Measurements from ENCODE around the gene PLEKHM3. TPM values are rescaled to one million over a fixed set of nuclear protein-coding genes. Genes with fewer than 3 reads are reported as not detected.

The PLEKHM3 gene
- total and polyA plus RNA-seq, 2 donors (not counting 3 experiments of a cell fraction or from before 2014, with no cell fraction given): 3.1 to 9.1 TPM

GRCh38 chr2:207876842-207877535 lies 148.3 kb downstream of the PLEKHM3 start:
- H3K4me1 ChIP-seq (ENCODE audit: control insufficient read depth, extremely low read depth, insufficient read depth, low read length): peaks cover 4% of the 10 kb centered on the region
- dilution Hi-C loops (cut with MboI; ENCODE audit: extremely low pct_ligation_motif_present, low sequenced_read_pairs): no loop called here
- H3K36me3 ChIP-seq (ENCODE audit: control insufficient read depth in 2 of 2, extremely low read depth in 1 of 2, insufficient read depth in 2 of 2, low read length in 2 of 2): no peaks in the 10 kb centered on the region
- no peak overlapping the region for H3K9ac ChIP-seq (replicated peaks; ENCODE audit: extremely low read depth, insufficient read depth, low read length)
- no peaks in the 10 kb centered on the region for H3K9me3 ChIP-seq (replicated peaks; ENCODE audit: control insufficient read depth, insufficient read depth, low read length)
- H3K4me3 ChIP-seq (replicated peaks in 1 of 3; ENCODE audit: insufficient read depth in 1 of 3, low read depth in 1 of 3, low read length in 3 of 3): no peak overlapping the region
- no peak overlapping the region for H3K27ac ChIP-seq (ENCODE audit: insufficient read depth, low read depth, low read length)
- no peaks in the 10 kb centered on the region for H3K79me2 ChIP-seq (ENCODE audit: control insufficient read depth, insufficient read depth, low read length)
- no peak overlapping the region for H3K4me2 ChIP-seq (ENCODE audit: insufficient read depth, low read length)
- H3K27me3 ChIP-seq (ENCODE audit: control insufficient read depth in 2 of 2, insufficient read depth in 2 of 2, low read length in 2 of 2): no peaks in the 10 kb centered on the region
- DNase-seq (ENCODE audit: low read depth, low spot score) (no peak), FAIRE-seq (no peak)
- intact Hi-C loops (cut with micrococcal nuclease): no loop called here
- no peaks in the 10 kb centered on the region for H4K20me1 ChIP-seq (replicated peaks; ENCODE audit: control insufficient read depth, extremely low read depth, insufficient read depth, low read length)
- no peaks in the 10 kb centered on the region for H3K9me1 ChIP-seq (replicated peaks; ENCODE audit: control insufficient read depth, extremely low read depth, insufficient read depth, low read length)
- POLR2A ChIA-PET: no interaction called here
- TF ChIP-seq MYC (IDR thresholded peaks at IDR 0.05; ENCODE audit: low read depth, low read length): no peak
- TF ChIP-seq JUN (IDR thresholded peaks at IDR 0.05; ENCODE audit: borderline replicate concordance, insufficient read depth, insufficient read length, low read depth): no peak
- TF ChIP-seq FOS (IDR thresholded peaks at IDR 0.05; ENCODE audit: borderline replicate concordance, insufficient read depth, low read length): no peak
- TF ChIP-seq GATA2 (IDR thresholded peaks at IDR 0.05; ENCODE audit: insufficient read depth, insufficient read length, low read depth, low read length): no peak
- no peak for TF ChIP-seq POLR2AphosphoS5 (IDR thresholded peaks at IDR 0.05; ENCODE audit: insufficient read depth, low read depth, low read length)
- no peak for TF ChIP-seq MAX (IDR thresholded peaks at IDR 0.05; ENCODE audit: insufficient read depth, insufficient read length)
- TF ChIP-seq POLR2A (IDR thresholded peaks at IDR 0.05; ENCODE audit: low read depth, low read length): no peak
- no peak for TF ChIP-seq EZH2 (IDR thresholded peaks at IDR 0.05; ENCODE audit: borderline replicate concordance, low read depth, low read length, severe bottlenecking)
- no peak for TF ChIP-seq CTCF (IDR thresholded peaks at IDR 0.05; ENCODE audit: extremely low read depth in 1 of 2, insufficient read depth in 1 of 2, low read depth in 1 of 2, low read length in 2 of 2)
- BruUV-seq (replicated peaks): no TSS peak
- CTCF ChIA-PET: interaction anchor here (1.4 kb wide), 1 partner anchor 164 kb away, joined by 5 read pairs; no protein-coding TSS in a partner anchor
- H2AFZ ChIP-seq (ENCODE audit: low read depth, low read length): no peak overlapping the region
